Body of pancreas (tissue), 4 donors: ENCODE measurements around the gene DPP7. TPM values are rescaled to one million over a fixed set of nuclear protein-coding genes. Genes with fewer than 3 reads are reported as not detected.
A peak's percentile ranks its signal among the peaks of the same experiment; 100 is the strongest.

ENCODE experiments used
- ATAC-seq: fragments of 150-250 bp; one replicate; pipeline ENCODE4 v1.9.1; 2016
- DNase-seq, 4 donors: peaks; one replicate each; pipeline ENCODE4 v3.0.0-alpha.2; 2019
- H3K27ac ChIP-seq, 4 donors: fragments of 200-600 bp; sonication (generic); 1 replicate in 3 of 4; 2 replicates in 1 of 4; pipeline versions ENCODE4 v1.5.1 to v1.6.1; 2016 to 2019; ENCODE audit warnings: mild to moderate bottlenecking in 1 of 4, mixed read lengths in 1 of 4, moderate library complexity in 1 of 4
- H3K27me3 ChIP-seq, 2 donors: fragments of 200-600 bp; sonication (generic); one replicate each; pipeline ENCODE4 v1.6.0; 2016; ENCODE audit warnings: mild to moderate bottlenecking in 1 of 2
- H3K36me3 ChIP-seq, 2 donors: fragments of 200-600 bp; sonication (generic); replicated peaks in 1 of 2; 2 replicates each; pipeline ENCODE4 v1.5.1; 2016; ENCODE audit warnings: low read depth in 2 of 2; ENCODE audit not compliant: insufficient read depth in 1 of 2
- H3K4me1 ChIP-seq: fragments of 200-600 bp; sonication (generic); one replicate; pipeline ENCODE4 v1.6.0; 2016
- H3K4me3 ChIP-seq, 2 donors: fragments of 200-600 bp; sonication (generic); 1 replicate in 1 of 2; 2 replicates in 1 of 2; pipeline ENCODE4 v1.5.1; 2016 to 2019
- H3K9me3 ChIP-seq, 3 donors: fragments of 200-600 bp; sonication (generic); 1 replicate in 2 of 3; 2 replicates in 1 of 3; pipeline ENCODE4 v1.5.1; 2016
- POLR2A ChIP-seq, 3 donors: fragments of 450-650 bp; IDR thresholded peaks; one replicate each; pipeline ENCODE4 v1.6.1; 2016; ENCODE audit warnings: antibody characterized with exemption in 3 of 3, mild to moderate bottlenecking in 2 of 3
- WGBS, 2 donors: methylation state at CpG; one replicate each; pipeline ENCODE4 v1.1.5; 2017; 5-methylcytosine and 5-hydroxymethylcytosine counted together
- intact Hi-C: fragments of 100-400 bp; cut with DNase I; formaldehyde crosslinking; loops from one replicate; pipeline ENCODE4 v1.15.1; 2023
- total RNA-seq, 2 donors: library from RNA; depleted of rRNA; stranded (reverse); fragments of >200 nt; gene quantifications; one replicate each; pipeline ENCODE4 v1.1.0, GENCODE V29; 2016
- TF ChIP-seq, protein P1 (sequence below), 7 experiments: fragments of 450-650 bp in 4 of 7; fragments of 200-600 bp in 3 of 7; sonication (generic) in 3 of 7; IDR thresholded peaks; one replicate each; pipeline ENCODE4 v1.5.1; 2016 to 2019; ENCODE audit warnings: antibody characterized with exemption in 7 of 7

DPP7 gene
- total RNA-seq, 2 donors from 2014 or later, result 137 to 171 TPM

DNA sequence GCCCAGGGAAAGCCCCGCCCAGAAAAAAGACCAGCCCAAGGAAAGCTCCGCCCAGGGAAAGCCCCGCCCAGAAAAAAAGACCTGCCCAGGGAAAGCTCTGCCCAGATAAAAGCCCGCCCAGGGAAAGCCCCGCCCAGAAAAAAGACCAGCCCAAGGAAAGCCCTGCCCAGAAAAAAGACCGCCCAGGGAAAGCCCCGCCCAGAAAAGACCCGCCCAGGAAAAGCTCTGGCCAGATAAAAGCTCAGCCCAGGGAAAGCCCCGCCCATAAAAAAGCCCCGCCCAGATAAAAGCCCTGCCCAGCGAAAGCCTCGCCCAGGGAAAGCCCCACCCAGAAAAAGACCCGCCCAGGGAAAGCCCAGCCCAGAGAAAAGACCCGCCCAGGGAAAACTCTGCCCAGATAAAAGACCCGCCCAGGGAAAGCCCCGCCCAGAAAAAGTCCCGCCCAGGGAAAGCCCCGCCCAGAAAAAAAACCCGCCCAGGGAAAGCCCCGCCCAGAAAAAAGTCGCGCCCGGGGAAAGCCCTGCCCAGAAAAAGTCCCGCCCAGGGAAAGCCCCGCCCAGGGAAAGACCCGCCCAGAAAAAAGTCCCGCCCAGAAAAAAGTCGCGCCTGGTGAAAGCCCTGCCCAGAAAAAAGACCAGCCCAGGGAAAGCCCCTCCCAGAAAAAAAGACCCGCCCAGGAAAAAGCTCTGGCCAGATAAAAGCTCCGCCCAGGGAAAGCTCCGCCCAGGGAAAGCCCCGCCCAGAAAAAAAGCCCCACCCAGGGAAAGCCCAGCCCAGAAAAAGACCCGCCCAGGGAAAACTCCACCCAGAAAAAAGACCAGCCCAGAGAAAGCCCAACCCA is 36.3 kb upstream of the DPP7 start:
- Histone ChIP-seq H3K36me3 (no peaks in the 10 kb centered on the region), H3K4me3 (no peak overlapping the region), H3K27ac (no peak overlapping the region), H3K9me3 (no peaks in the 10 kb centered on the region), H3K27me3 (peaks cover 0 to 5% of the 10 kb centered on the region in 2 donors), H3K4me1 (no peaks in the 10 kb centered on the region)
- ATAC-seq (peak; percentile 65), DNase-seq (peak in 3 of 4 donors; percentile 56 to 76 (median 66))
- TF ChIP-seq, protein P1, sequence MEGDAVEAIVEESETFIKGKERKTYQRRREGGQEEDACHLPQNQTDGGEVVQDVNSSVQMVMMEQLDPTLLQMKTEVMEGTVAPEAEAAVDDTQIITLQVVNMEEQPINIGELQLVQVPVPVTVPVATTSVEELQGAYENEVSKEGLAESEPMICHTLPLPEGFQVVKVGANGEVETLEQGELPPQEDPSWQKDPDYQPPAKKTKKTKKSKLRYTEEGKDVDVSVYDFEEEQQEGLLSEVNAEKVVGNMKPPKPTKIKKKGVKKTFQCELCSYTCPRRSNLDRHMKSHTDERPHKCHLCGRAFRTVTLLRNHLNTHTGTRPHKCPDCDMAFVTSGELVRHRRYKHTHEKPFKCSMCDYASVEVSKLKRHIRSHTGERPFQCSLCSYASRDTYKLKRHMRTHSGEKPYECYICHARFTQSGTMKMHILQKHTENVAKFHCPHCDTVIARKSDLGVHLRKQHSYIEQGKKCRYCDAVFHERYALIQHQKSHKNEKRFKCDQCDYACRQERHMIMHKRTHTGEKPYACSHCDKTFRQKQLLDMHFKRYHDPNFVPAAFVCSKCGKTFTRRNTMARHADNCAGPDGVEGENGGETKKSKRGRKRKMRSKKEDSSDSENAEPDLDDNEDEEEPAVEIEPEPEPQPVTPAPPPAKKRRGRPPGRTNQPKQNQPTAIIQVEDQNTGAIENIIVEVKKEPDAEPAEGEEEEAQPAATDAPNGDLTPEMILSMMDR (IDR thresholded peaks at IDR 0.05), result no peak
- TF ChIP-seq POLR2A (IDR thresholded peaks at IDR 0.05), result no peak
- intact Hi-C loops, result no loop called here
- WGBS, 2 donors, result 20 to 29% methylated on average over 32 to 34 of the region's 34 CpGs

GRCh38 chr9:137149942-137150616 is 35.5 kb upstream of the DPP7 start:
- TF ChIP-seq, protein P1 (IDR thresholded peaks at IDR 0.05), result no peak
- no peak for TF ChIP-seq POLR2A (IDR thresholded peaks at IDR 0.05)
- H3K27ac ChIP-seq, result no peak overlapping the region
- intact Hi-C loops, result no loop called here
- no peak overlapping the region for H3K4me3 ChIP-seq
- no peaks in the 10 kb centered on the region for H3K36me3 ChIP-seq
- H3K4me1 ChIP-seq, result no peaks in the 10 kb centered on the region
- H3K27me3 ChIP-seq, result peaks cover 0 to 5% of the 10 kb centered on the region in 2 donors
- peak; percentile 16 for ATAC-seq
- no peaks in the 10 kb centered on the region for H3K9me3 ChIP-seq
- no peak for DNase-seq
- WGBS, 2 donors, result 44 to 53% methylated on average over 15 to 20 of the region's 20 CpGs

- DNase-seq, result no peak
- H3K36me3 ChIP-seq, result no peaks in the 10 kb centered on the region
- TF ChIP-seq POLR2A (IDR thresholded peaks at IDR 0.05), result no peak
- TF ChIP-seq, protein P1 (IDR thresholded peaks at IDR 0.05), result no peak
- H3K27me3 ChIP-seq, result peaks cover 0 to 5% of the 10 kb centered on the region in 2 donors
- no peaks in the 10 kb centered on the region for H3K4me1 ChIP-seq
- WGBS, 2 donors, result 64% methylated on average over 5 of the region's 5 CpGs
- H3K9me3 ChIP-seq, result no peaks in the 10 kb centered on the region
- H3K4me3 ChIP-seq, result no peak overlapping the region
- no peak overlapping the region for H3K27ac ChIP-seq
- ATAC-seq, result no peak
- intact Hi-C loops, result no loop called here
These were observed 34.8 kb upstream of the DPP7 start for GRCh38 chr9:137149363-137149762.

- no peak overlapping the region for H3K4me3 ChIP-seq
- intact Hi-C loops, result no loop called here
- no peaks in the 10 kb centered on the region for H3K9me3 ChIP-seq
- no peak overlapping the region for H3K27ac ChIP-seq
- H3K36me3 ChIP-seq, result no peaks in the 10 kb centered on the region
- no peak for DNase-seq
- TF ChIP-seq POLR2A (IDR thresholded peaks at IDR 0.05), result no peak
- TF ChIP-seq, protein P1 (IDR thresholded peaks at IDR 0.05), result no peak
- WGBS, 2 donors, result 79 to 87% methylated on average over 19 of the region's 19 CpGs
- no peaks in the 10 kb centered on the region for H3K4me1 ChIP-seq
- no peak for ATAC-seq
- peaks cover 0 to 5% of the 10 kb centered on the region in 2 donors for H3K27me3 ChIP-seq
These were observed 34.1 kb upstream of the DPP7 start for GRCh38 chr9:137148661-137149060.
